ENCODE measurements around the gene ABCA4. TPM values are rescaled to one million over a fixed set of nuclear protein-coding genes. Genes with fewer than 3 reads are reported as not detected.

ABCA4 gene
- total RNA-seq, 4 donors from 2014 or later = not detected

GRCh38 chr1:94058766-94059165 lies 62.2 kb downstream of the ABCA4 start:
- no peak for ATAC-seq
- Histone ChIP-seq H3K27me3 (no peaks in the 10 kb centered on the region), H3K36me3 (no peaks in the 10 kb centered on the region), H3K27ac (peak overlapping the region; percentile 20 to 47 (median 36)), H3K4me1 (peaks cover 7 to 8% of the 10 kb centered on the region in 2 donors), H3K9me3 (no peaks in the 10 kb centered on the region), H3K4me3 (no peak overlapping the region)
- in situ Hi-C loops (cut with MboI; ENCODE audit: low sequenced_read_pairs in 4 of 4) = no loop called here
- intact Hi-C loops (cut with DNase I; ENCODE audit: low total_unique reads) = no loop called here
- DNase-seq = no peak
- TF ChIP-seq CTCF (IDR thresholded peaks at IDR 0.05 in 4 of 5, conservative IDR thresholded peaks at IDR 0.05 in 1 of 5) (no peak), POLR2A (IDR thresholded peaks at IDR 0.05) (no peak)

DNA sequence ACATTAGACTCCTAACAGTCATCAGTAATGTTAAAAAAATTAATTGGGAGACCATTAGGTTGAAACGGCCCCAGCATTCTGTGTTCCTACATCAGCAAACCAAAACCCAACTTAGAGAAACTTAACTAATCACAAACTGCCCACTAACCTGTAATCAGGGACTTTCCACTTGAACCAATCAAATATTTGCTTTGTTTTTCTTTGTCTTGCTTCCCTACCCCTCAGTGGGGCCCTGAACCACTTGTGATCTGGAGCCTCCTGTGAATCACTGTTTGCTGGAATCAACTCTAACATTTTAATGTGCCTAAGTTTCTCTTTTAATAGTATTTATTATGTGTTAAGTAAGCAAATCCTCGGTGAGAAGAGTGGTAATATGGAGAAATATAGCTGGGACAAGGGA lies 64.0 kb downstream of the ABCA4 start:
- no peak overlapping the region for H3K27ac ChIP-seq
- H3K27me3 ChIP-seq = no peaks in the 10 kb centered on the region
- DNase-seq (no peak), ATAC-seq (no peak)
- no peaks in the 10 kb centered on the region for H3K36me3 ChIP-seq
- in situ Hi-C loops (cut with MboI; ENCODE audit: low sequenced_read_pairs in 4 of 4) (no loop called here), intact Hi-C loops (cut with DNase I; ENCODE audit: low total_unique reads) (no loop called here)
- no peak for TF ChIP-seq CTCF (IDR thresholded peaks at IDR 0.05 in 4 of 5, conservative IDR thresholded peaks at IDR 0.05 in 1 of 5)
- no peak for TF ChIP-seq POLR2A (IDR thresholded peaks at IDR 0.05)
- H3K4me1 ChIP-seq = peaks cover 0 to 7% of the 10 kb centered on the region in 2 donors
- no peaks in the 10 kb centered on the region for H3K9me3 ChIP-seq
- H3K4me3 ChIP-seq = no peak overlapping the region

DNA sequence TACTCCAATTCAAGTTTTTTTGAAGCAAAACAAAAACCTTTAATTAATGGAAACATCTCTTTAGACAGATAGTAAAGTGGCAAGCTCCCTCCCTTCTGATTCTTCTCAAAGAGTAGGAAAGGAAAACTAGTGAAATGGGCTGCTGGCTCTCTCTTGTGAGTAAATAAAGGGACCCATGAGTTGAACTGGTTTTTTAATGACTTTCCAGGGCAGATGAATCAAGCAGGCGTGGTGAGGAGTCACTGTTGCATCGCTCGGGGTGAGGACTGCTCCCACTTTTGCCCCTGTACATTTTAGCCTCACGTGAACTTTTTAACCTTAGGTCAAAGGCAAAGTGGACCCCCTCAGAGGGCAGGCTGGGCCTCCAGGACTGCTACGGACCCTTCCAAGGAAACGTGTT lies 64.8 kb downstream of the ABCA4 start:
- Histone ChIP-seq H3K27ac (no peak overlapping the region), H3K9me3 (no peaks in the 10 kb centered on the region), H3K27me3 (no peaks in the 10 kb centered on the region), H3K4me3 (no peak overlapping the region), H3K4me1 (peaks cover 0 to under 1% of the 10 kb centered on the region in 2 donors), H3K36me3 (no peaks in the 10 kb centered on the region)
- no peak for TF ChIP-seq POLR2A (IDR thresholded peaks at IDR 0.05)
- ATAC-seq = no peak
- in situ Hi-C loops (cut with MboI; ENCODE audit: low sequenced_read_pairs in 4 of 4) = no loop called here
- no peak for DNase-seq
- intact Hi-C loops (cut with DNase I; ENCODE audit: low total_unique reads) = no loop called here

DNA sequence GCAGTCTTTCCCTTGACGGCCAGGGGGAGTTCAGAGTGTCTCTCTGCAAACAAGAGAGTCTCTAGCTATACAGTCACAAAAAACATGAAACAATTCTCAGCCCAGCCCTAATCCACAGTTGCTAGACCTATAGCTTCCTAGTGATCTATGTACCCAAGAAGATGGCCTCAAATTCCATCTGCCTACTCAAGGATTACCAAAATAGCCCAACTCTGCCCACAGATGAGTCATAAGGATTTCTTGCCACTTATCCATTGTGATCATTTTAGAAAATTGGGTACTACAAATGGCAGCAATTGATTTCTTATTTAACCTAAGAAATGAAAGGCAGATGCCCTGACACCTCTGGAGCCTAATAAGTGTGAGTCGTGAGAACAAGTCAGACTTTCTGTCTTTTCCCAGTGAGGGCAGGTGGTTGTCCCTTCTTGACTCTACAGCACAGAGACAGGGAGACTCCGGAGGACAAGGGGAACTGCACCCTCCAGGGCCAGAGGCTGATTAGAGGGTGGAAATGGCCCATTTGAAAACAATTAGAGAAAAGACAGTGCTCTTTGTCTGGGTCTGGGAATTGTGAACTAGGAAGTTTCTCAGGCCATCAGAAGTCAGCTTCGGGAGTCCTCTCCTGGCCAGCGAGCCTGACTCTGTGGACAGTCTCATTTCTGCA lies 65.4 kb downstream of the ABCA4 start:
- Histone ChIP-seq H3K4me3 (no peak overlapping the region), H3K4me1 (no peaks in the 10 kb centered on the region), H3K27ac (no peak overlapping the region), H3K36me3 (no peaks in the 10 kb centered on the region), H3K9me3 (no peaks in the 10 kb centered on the region), H3K27me3 (no peaks in the 10 kb centered on the region)
- in situ Hi-C loops (cut with MboI; ENCODE audit: low sequenced_read_pairs in 4 of 4) = no loop called here
- no peak for TF ChIP-seq CTCF (IDR thresholded peaks at IDR 0.05 in 4 of 5, conservative IDR thresholded peaks at IDR 0.05 in 1 of 5)
- no peak for TF ChIP-seq POLR2A (IDR thresholded peaks at IDR 0.05)
- DNase-seq (no peak), ATAC-seq (no peak)
- intact Hi-C loops (cut with DNase I; ENCODE audit: low total_unique reads) = no loop called here

DNA sequence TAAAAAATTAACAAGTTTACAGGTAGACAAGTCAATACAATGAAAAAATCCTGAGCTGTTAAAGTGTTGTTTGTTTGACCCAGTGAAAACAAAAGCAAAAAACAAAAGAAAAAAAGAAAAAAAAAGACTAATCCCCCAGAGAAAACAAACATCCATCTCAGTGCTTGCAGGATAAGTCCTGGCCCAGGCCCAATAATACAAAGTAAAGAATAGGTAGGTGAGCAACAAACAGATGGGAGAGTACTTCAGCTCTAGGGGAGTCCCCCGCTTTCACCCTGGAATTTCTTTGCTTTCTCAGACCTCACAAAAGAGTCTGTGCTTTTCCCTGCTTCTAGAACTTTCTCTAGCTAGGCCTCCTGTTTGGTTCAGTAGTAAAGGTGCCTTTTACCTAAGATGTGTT lies 70.3 kb downstream of the ABCA4 start:
- Histone ChIP-seq H3K27ac (peak overlapping the region; percentile 49 to 82 (median 74)), H3K4me1 (peaks cover 15 to 21% of the 10 kb centered on the region in 2 donors), H3K27me3 (no peaks in the 10 kb centered on the region), H3K36me3 (no peaks in the 10 kb centered on the region), H3K9me3 (no peaks in the 10 kb centered on the region), H3K4me3 (no peak overlapping the region)
- intact Hi-C loops (cut with DNase I; ENCODE audit: low total_unique reads) (no loop called here), in situ Hi-C loops (cut with MboI; ENCODE audit: low sequenced_read_pairs in 4 of 4) (no loop called here)
- ATAC-seq (no peak), DNase-seq (no peak)
- no peak for TF ChIP-seq CTCF (IDR thresholded peaks at IDR 0.05 in 4 of 5, conservative IDR thresholded peaks at IDR 0.05 in 1 of 5)
- TF ChIP-seq POLR2A (IDR thresholded peaks at IDR 0.05) = no peak
